Trophoblast cell (in vitro differentiated cells and primary cell): ENCODE results near the gene ARHGEF11.

Experiments
- DNase-seq, 2 donors: peaks; one replicate each; pipeline ENCODE4 v3.0.0-alpha.2; 2016
- H2AFZ ChIP-seq: 2 replicates; pipeline ENCODE4 v1.6.1; 2013; ENCODE audit warnings: low read length, moderate library complexity, mild to moderate bottlenecking; ENCODE audit not compliant: insufficient read depth, poor library complexity
- H2AK5ac ChIP-seq: 2 replicates; pipeline ENCODE4 v1.6.1; 2013; ENCODE audit warnings: mild to moderate bottlenecking, low read length
- H2BK120ac ChIP-seq: 2 replicates; pipeline ENCODE4 v1.6.1; 2013; ENCODE audit warnings: low read length, mild to moderate bottlenecking, moderate library complexity; ENCODE audit not compliant: insufficient read depth, poor library complexity
- H2BK12ac ChIP-seq: 2 replicates; pipeline ENCODE4 v1.6.1; 2013; ENCODE audit warnings: mild to moderate bottlenecking, low read length, moderate library complexity
- H2BK5ac ChIP-seq: 2 replicates; pipeline ENCODE4 v1.6.1; 2013; ENCODE audit warnings: low read length, low read depth, moderate library complexity, mild to moderate bottlenecking; ENCODE audit not compliant: poor library complexity
- H3K14ac ChIP-seq: 2 replicates; pipeline ENCODE4 v1.6.1; 2013; ENCODE audit warnings: mild to moderate bottlenecking, low read length
- H3K18ac ChIP-seq: 2 replicates; pipeline ENCODE4 v1.6.1; 2013; ENCODE audit warnings: mild to moderate bottlenecking, low read length
- H3K23ac ChIP-seq: 2 replicates; pipeline ENCODE4 v1.6.1; 2013; ENCODE audit warnings: low read length
- H3K27ac ChIP-seq: 2 replicates; pipeline ENCODE4 v1.5.1; 2013; ENCODE audit warnings: low read depth, mild to moderate bottlenecking, inconsistent platforms, low read length, moderate library complexity
- H3K27me3 ChIP-seq: 2 replicates; pipeline ENCODE4 v1.6.1; 2013; ENCODE audit warnings: inconsistent platforms, mild to moderate bottlenecking, low read length, moderate library complexity; ENCODE audit not compliant: insufficient read depth
- H3K36me3 ChIP-seq, 2 experiments: 1 replicate in 1 of 2; 2 replicates in 1 of 2; pipeline ENCODE4 v1.6.1; 2013; ENCODE audit warnings: low read length in 2 of 2, mild to moderate bottlenecking in 2 of 2, moderate library complexity in 1 of 2; ENCODE audit not compliant: insufficient read depth in 2 of 2, control insufficient read depth in 1 of 2
- H3K4ac ChIP-seq: 2 replicates; pipeline ENCODE4 v1.6.1; 2013; ENCODE audit warnings: low read depth, mild to moderate bottlenecking, low read length, moderate library complexity
- H3K4me1 ChIP-seq, 2 experiments: 1 replicate in 1 of 2; 2 replicates in 1 of 2; pipeline ENCODE4 v1.6.1; 2013; ENCODE audit warnings: low read length in 2 of 2, mild to moderate bottlenecking in 2 of 2, moderate library complexity in 1 of 2; ENCODE audit not compliant: insufficient read depth in 2 of 2, control insufficient read depth in 1 of 2
- H3K4me2 ChIP-seq: 2 replicates; pipeline ENCODE4 v1.6.1; 2013; ENCODE audit warnings: inconsistent platforms, mild to moderate bottlenecking, low read length, moderate library complexity
- H3K4me3 ChIP-seq: 2 replicates; pipeline ENCODE4 v1.5.1; 2013; ENCODE audit warnings: mild to moderate bottlenecking, low read depth, low read length, inconsistent platforms
- H3K79me1 ChIP-seq: one replicate; pipeline ENCODE4 v1.6.1; 2013; ENCODE audit warnings: low read length
- H3K79me2 ChIP-seq: 2 replicates; pipeline ENCODE4 v1.6.1; 2013; ENCODE audit warnings: low read length, mild to moderate bottlenecking; ENCODE audit not compliant: control insufficient read depth, insufficient read depth, poor library complexity
- H3K9ac ChIP-seq: 2 replicates; pipeline ENCODE4 v1.6.1; 2013; ENCODE audit warnings: mild to moderate bottlenecking, low read length
- H3K9me3 ChIP-seq: 2 replicates; pipeline ENCODE4 v1.6.1; 2013; ENCODE audit warnings: low read depth, mild to moderate bottlenecking, control low read depth, inconsistent platforms, low read length; ENCODE audit not compliant: insufficient read depth
- H4K12ac ChIP-seq: 2 replicates; pipeline ENCODE4 v1.6.1; 2013; ENCODE audit warnings: low read depth, mild to moderate bottlenecking, low read length, moderate library complexity
- H4K8ac ChIP-seq: 2 replicates; pipeline ENCODE4 v1.6.1; 2013; ENCODE audit warnings: low read depth, mild to moderate bottlenecking, low read length, moderate library complexity
- H4K91ac ChIP-seq: one replicate; pipeline ENCODE4 v1.6.1; 2013; ENCODE audit warnings: low read depth, mild to moderate bottlenecking, low read length, moderate library complexity
- WGBS: extraction: QIAGEN DNeasy Blood & Tissue Kit; methylation state at CpG from one replicate; pipeline ENCODE4 v1.1.7; 2013; ENCODE audit warnings: missing lambda C conversion rate; ENCODE audit not compliant: insufficient read length, insufficient coverage; ENCODE audit errors: extremely low coverage; 5-methylcytosine and 5-hydroxymethylcytosine counted together

ARHGEF11 gene

GRCh38 chr1:156941675-156942074, 103.9 kb downstream of the ARHGEF11 start:
- H3K4me3 ChIP-seq = no peak overlapping the region
- no peak overlapping the region for H3K14ac ChIP-seq
- no peaks in the 10 kb centered on the region for H3K9me3 ChIP-seq
- H3K4me2 ChIP-seq = no peak overlapping the region
- no CpG with 5 or more reads among the region's 10 CpGs for WGBS
- no peak overlapping the region for H2BK12ac ChIP-seq
- H3K4ac ChIP-seq = no peak overlapping the region
- no peaks in the 10 kb centered on the region for H3K4me1 ChIP-seq
- no peaks in the 10 kb centered on the region for H3K79me2 ChIP-seq
- H2BK5ac ChIP-seq = no peak overlapping the region
- H2BK120ac ChIP-seq = no peak overlapping the region
- no peak overlapping the region for H2AK5ac ChIP-seq
- peaks cover 72 to 94% of the 10 kb centered on the region in 2 experiments for H3K36me3 ChIP-seq
- H2AFZ ChIP-seq = no peak overlapping the region
- H4K8ac ChIP-seq = no peak overlapping the region
- H4K12ac ChIP-seq = no peak overlapping the region
- no peak for DNase-seq
- no peak overlapping the region for H4K91ac ChIP-seq
- no peak overlapping the region for H3K18ac ChIP-seq
- H3K9ac ChIP-seq = no peak overlapping the region
- no peaks in the 10 kb centered on the region for H3K27me3 ChIP-seq
- no peak overlapping the region for H3K27ac ChIP-seq
- no peak overlapping the region for H3K23ac ChIP-seq
- H3K79me1 ChIP-seq = no peaks in the 10 kb centered on the region

DNA sequence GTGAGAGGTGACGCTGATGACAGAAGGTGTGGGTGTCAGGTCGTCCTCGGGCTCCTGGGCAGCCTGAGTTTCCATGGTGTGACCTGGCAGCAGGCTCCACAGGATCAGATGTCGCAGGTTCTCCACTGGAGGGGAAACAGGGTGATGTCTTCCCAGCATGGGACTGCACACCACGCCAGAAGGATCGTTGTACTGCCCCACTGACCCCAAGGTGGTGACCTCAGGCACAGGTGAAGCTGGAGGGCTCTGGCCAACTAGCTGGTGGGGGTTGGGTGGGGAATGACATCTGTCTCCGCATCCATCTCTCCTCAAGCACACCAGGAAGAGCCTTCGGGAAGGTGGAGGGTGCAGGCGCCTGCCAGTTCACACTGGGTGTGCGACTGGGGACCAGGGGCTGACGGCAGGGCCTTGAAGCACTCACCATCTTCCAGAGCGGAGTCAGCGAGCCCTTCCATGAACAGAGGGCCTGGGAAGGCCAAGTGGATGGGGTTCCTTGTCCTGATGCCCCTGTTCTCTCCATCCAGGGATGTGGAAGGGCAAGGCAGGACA, 105.7 kb downstream of the ARHGEF11 start:
- Histone ChIP-seq H4K8ac (no peak overlapping the region), H3K4ac (no peak overlapping the region), H3K9ac (no peak overlapping the region), H3K79me1 (no peaks in the 10 kb centered on the region), H3K14ac (no peak overlapping the region), H2BK120ac (no peak overlapping the region), H2BK12ac (no peak overlapping the region), H4K91ac (no peak overlapping the region), H2BK5ac (no peak overlapping the region), H4K12ac (no peak overlapping the region), H2AFZ (no peak overlapping the region), H3K4me2 (no peak overlapping the region), H3K79me2 (no peaks in the 10 kb centered on the region), H3K18ac (no peak overlapping the region), H3K27me3 (no peaks in the 10 kb centered on the region), H3K9me3 (no peaks in the 10 kb centered on the region), H3K4me1 (no peaks in the 10 kb centered on the region), H3K27ac (no peak overlapping the region), H3K4me3 (no peak overlapping the region), H3K36me3 (peaks cover 66 to 88% of the 10 kb centered on the region in 2 experiments), H3K23ac (no peak overlapping the region), H2AK5ac (no peak overlapping the region)
- no CpG with 5 or more reads among the region's 13 CpGs for WGBS
- DNase-seq = no peak

GRCh38 chr1:156938813-156939212, 106.7 kb downstream of the ARHGEF11 start:
- no peak overlapping the region for H2BK120ac ChIP-seq
- no peak overlapping the region for H3K14ac ChIP-seq
- H3K4me3 ChIP-seq = no peak overlapping the region
- H3K27ac ChIP-seq = no peak overlapping the region
- no peak overlapping the region for H4K12ac ChIP-seq
- H2BK5ac ChIP-seq = no peak overlapping the region
- H3K9me3 ChIP-seq = no peaks in the 10 kb centered on the region
- no peaks in the 10 kb centered on the region for H3K27me3 ChIP-seq
- H3K4me2 ChIP-seq = no peak overlapping the region
- H3K9ac ChIP-seq = no peak overlapping the region
- no peak overlapping the region for H2AFZ ChIP-seq
- H3K79me2 ChIP-seq = no peaks in the 10 kb centered on the region
- H3K36me3 ChIP-seq = peaks cover 57 to 79% of the 10 kb centered on the region in 2 experiments
- H2AK5ac ChIP-seq = no peak overlapping the region
- no peaks in the 10 kb centered on the region for H3K79me1 ChIP-seq
- no peak for DNase-seq
- no peak overlapping the region for H2BK12ac ChIP-seq
- H3K23ac ChIP-seq = no peak overlapping the region
- no peak overlapping the region for H3K4ac ChIP-seq
- H3K18ac ChIP-seq = no peak overlapping the region
- no CpG with 5 or more reads among the region's 7 CpGs for WGBS
- no peak overlapping the region for H4K8ac ChIP-seq
- H3K4me1 ChIP-seq = no peaks in the 10 kb centered on the region
- no peak overlapping the region for H4K91ac ChIP-seq

DNA sequence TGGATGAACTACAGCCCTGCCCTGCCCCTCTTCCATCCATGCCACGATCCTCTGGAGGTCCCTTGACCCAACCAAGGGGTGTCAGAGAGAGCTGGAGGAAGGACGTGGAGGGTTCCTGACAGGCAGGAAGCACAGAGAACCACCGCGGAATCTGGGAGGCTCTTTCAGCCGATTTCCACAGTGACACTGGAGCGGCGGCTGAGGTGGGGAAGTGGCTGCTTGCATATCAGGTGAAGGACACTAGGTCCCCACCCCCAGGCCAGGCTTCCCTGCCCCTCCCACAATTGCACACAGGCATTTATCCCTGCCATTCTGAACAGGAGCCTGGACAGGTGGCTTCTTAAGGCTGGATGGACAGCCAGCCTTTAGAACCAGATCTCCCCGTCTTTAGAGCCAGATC, 107.7 kb downstream of the ARHGEF11 start:
- H3K27ac ChIP-seq = no peak overlapping the region
- H4K12ac ChIP-seq = no peak overlapping the region
- no peaks in the 10 kb centered on the region for H3K27me3 ChIP-seq
- H3K4me2 ChIP-seq = no peak overlapping the region
- no peaks in the 10 kb centered on the region for H3K4me1 ChIP-seq
- no peak overlapping the region for H3K4me3 ChIP-seq
- no CpG with 5 or more reads among the region's 8 CpGs for WGBS
- H4K91ac ChIP-seq = no peak overlapping the region
- no peak for DNase-seq
- no peaks in the 10 kb centered on the region for H3K79me2 ChIP-seq
- peaks cover 53 to 73% of the 10 kb centered on the region in 2 experiments for H3K36me3 ChIP-seq
- H3K18ac ChIP-seq = no peak overlapping the region
- H2AFZ ChIP-seq = no peak overlapping the region
- no peaks in the 10 kb centered on the region for H3K79me1 ChIP-seq
- no peak overlapping the region for H2BK12ac ChIP-seq
- no peaks in the 10 kb centered on the region for H3K9me3 ChIP-seq
- no peak overlapping the region for H2BK120ac ChIP-seq
- no peak overlapping the region for H3K4ac ChIP-seq
- H4K8ac ChIP-seq = no peak overlapping the region
- no peak overlapping the region for H3K23ac ChIP-seq
- no peak overlapping the region for H3K9ac ChIP-seq
- H3K14ac ChIP-seq = no peak overlapping the region
- H2AK5ac ChIP-seq = no peak overlapping the region
- no peak overlapping the region for H2BK5ac ChIP-seq
